GM12878 (cell line): Measurements from ENCODE around the gene HLA-A. TPM values are rescaled to one million over a fixed set of nuclear protein-coding genes. Genes with fewer than 3 reads are reported as not detected.

ENCODE experiments used
- ATAC-seq: fragments of 200-7000 bp; cut with Tn5 transposase; 3 replicates; pipeline ENCODE4 v1.9.1; 2020; ENCODE audit warnings: mild to moderate bottlenecking, moderate library complexity
- BruUV-seq: library from RNA; stranded (reverse); fragments of 400-500 nt; replicated peaks from 2 replicates; lab custom pipeline; 2021; lab: Mats Ljungman, UMichigan
- CTCF ChIA-PET: fragments of 300-600 bp; sonication (Branson Sonifier 250); formaldehyde crosslinking; extraction: SDS; loops from one replicate; lab custom pipeline; 2021; ENCODE audit warnings: inconsistent platforms; lab: Yijun Ruan, JAX
- POLR2A ChIA-PET: fragments of 350-600 bp; formaldehyde crosslinking; extraction: SDS; loops from one replicate; lab custom pipeline; 2021; ENCODE audit warnings: inconsistent platforms; lab: Charles Lee
- RAD21 ChIA-PET: fragments of 300-600 bp; sonication (Branson Sonifier 250); formaldehyde crosslinking; loops from one replicate; lab custom pipeline; 2023; ENCODE audit warnings: antibody characterized with exemption; ENCODE audit not compliant: unreplicated experiment; lab: Charles Lee
- SMC1A ChIA-PET: fragments of 300-600 bp; sonication (Branson Sonifier 250); formaldehyde crosslinking; loops from one replicate; lab custom pipeline; 2023; ENCODE audit not compliant: unreplicated experiment, uncharacterized antibody; lab: Charles Lee
- DNase-seq: peaks from one replicate; pipeline ENCODE4 v3.0.0-alpha.2; 2011; ENCODE audit warnings: low read depth, low spot score
- FAIRE-seq: peaks from 3 replicates; lab custom pipeline; 2011; peaks lifted over from hg19 to GRCh38; lab: Jason Lieb, UNC
- H2AFZ ChIP-seq: 2 replicates; pipeline ENCODE4 v1.6.0; 2011; ENCODE audit warnings: low read depth, low read length, control low read depth; ENCODE audit not compliant: control insufficient read depth
- H3K27ac ChIP-seq: 2 replicates; pipeline ENCODE4 v1.5.1; 2011; ENCODE audit warnings: control low read depth; ENCODE audit not compliant: control insufficient read depth, insufficient read depth
- H3K27me3 ChIP-seq, 2 experiments: replicated peaks in 1 of 2; 2 replicates each; pipeline versions ENCODE4 v1.6.0 to v1.6.1; 2011; ENCODE audit warnings: low read length in 1 of 2; ENCODE audit not compliant: control insufficient read depth in 2 of 2, insufficient read depth in 2 of 2
- H3K36me3 ChIP-seq, 2 experiments: 2 replicates each; pipeline ENCODE4 v1.5.1; 2011; ENCODE audit warnings: low read length in 1 of 2; ENCODE audit not compliant: control insufficient read depth in 2 of 2, insufficient read depth in 2 of 2
- H3K4me1 ChIP-seq: 2 replicates; pipeline ENCODE4 v1.6.1; 2011; ENCODE audit warnings: mild to moderate bottlenecking, low read length, moderate library complexity, mixed read lengths; ENCODE audit not compliant: control insufficient read depth, insufficient read depth
- H3K4me2 ChIP-seq: 2 replicates; pipeline ENCODE4 v1.6.0; 2011; ENCODE audit warnings: control low read depth; ENCODE audit not compliant: control insufficient read depth, insufficient read depth
- H3K4me3 ChIP-seq: fragments of 200-600 bp; sonication (generic); 2 replicates; pipeline ENCODE4 v1.5.1; 2016
- H3K79me2 ChIP-seq: 2 replicates; pipeline ENCODE4 v1.6.0; 2011; ENCODE audit warnings: low read length; ENCODE audit not compliant: control insufficient read depth, insufficient read depth
- H3K9ac ChIP-seq: 2 replicates; pipeline ENCODE4 v1.8.0; 2011; ENCODE audit warnings: low read length, control low read depth, mixed read lengths; ENCODE audit not compliant: control insufficient read depth, insufficient read depth
- H3K9me3 ChIP-seq: replicated peaks from 3 replicates; pipeline ENCODE4 v1.5.1; 2011; ENCODE audit warnings: mild to moderate bottlenecking, low read length; ENCODE audit not compliant: control insufficient read depth, insufficient read depth
- H4K20me1 ChIP-seq: 2 replicates; pipeline ENCODE4 v1.6.0; 2011; ENCODE audit not compliant: control insufficient read depth, insufficient read depth
- CHD2 ChIP-seq: IDR thresholded peaks from 2 replicates; pipeline ENCODE4 v1.6.1; 2011; ENCODE audit warnings: low read depth, low read length, improper control_type of control experiment, borderline replicate concordance
- CUX1 ChIP-seq: IDR thresholded peaks from 2 replicates; pipeline ENCODE4 v1.6.1; 2012; ENCODE audit warnings: improper control_type of control experiment, low read depth, low read length; ENCODE audit not compliant: insufficient replicate concordance
- EED ChIP-seq: sonication (generic); IDR thresholded peaks from 2 replicates; pipeline ENCODE4 v1.6.1; 2016; ENCODE audit warnings: antibody characterized with exemption, low read depth
- IKZF2 ChIP-seq, 2 experiments: fragments of 450-650 bp; IDR thresholded peaks; 2 replicates each; pipeline ENCODE4 v1.6.1; 2017; ENCODE audit warnings: mild to moderate bottlenecking in 2 of 2, moderate library complexity in 2 of 2
- JUNB ChIP-seq: IDR thresholded peaks from 2 replicates; pipeline ENCODE4 v1.6.1; 2016; ENCODE audit warnings: antibody characterized with exemption, mild to moderate bottlenecking
- LARP7 ChIP-seq: fragments of 450-650 bp; IDR thresholded peaks from 2 replicates; pipeline ENCODE4 v1.6.1; 2017; ENCODE audit warnings: mild to moderate bottlenecking
- MTA2 ChIP-seq: fragments of 450-650 bp; IDR thresholded peaks from 2 replicates; pipeline ENCODE4 v1.6.1; 2016; ENCODE audit warnings: low read depth, mild to moderate bottlenecking, moderate library complexity
- PRDM15 ChIP-seq: fragments of 450-650 bp; formaldehyde crosslinking; IDR thresholded peaks from 2 replicates; pipeline ENCODE4 v1.4.0; 2020; ENCODE audit warnings: mild to moderate bottlenecking, moderate library complexity
- RAD21 ChIP-seq: IDR thresholded peaks from 2 replicates; pipeline ENCODE4 v1.6.1; 2011; ENCODE audit warnings: mild to moderate bottlenecking, low read depth, low read length, moderate library complexity; ENCODE audit not compliant: insufficient read depth
- SMARCA5 ChIP-seq: fragments of 450-650 bp; IDR thresholded peaks from 2 replicates; pipeline ENCODE4 v1.6.1; 2017; ENCODE audit warnings: mild to moderate bottlenecking
- SUZ12 ChIP-seq: fragments of 200-600 bp; sonication (generic); IDR thresholded peaks from one replicate; pipeline ENCODE4 v1.6.1; 2018; ENCODE audit warnings: antibody characterized with exemption, mild to moderate bottlenecking; ENCODE audit not compliant: unreplicated experiment
- YBX1 ChIP-seq: fragments of 450-650 bp; IDR thresholded peaks from 2 replicates; pipeline ENCODE4 v1.6.1; 2016; ENCODE audit warnings: antibody characterized with exemption
- ZNF687 ChIP-seq: fragments of 450-650 bp; IDR thresholded peaks from 2 replicates; pipeline ENCODE4 v1.6.1; 2017; ENCODE audit warnings: mild to moderate bottlenecking, moderate library complexity
- WGBS: methylation state at CpG from one replicate; pipeline ENCODE4 v1.1.6; 2016; ENCODE audit warnings: low lambda C conversion rate; ENCODE audit not compliant: insufficient replicate concordance, insufficient coverage; ENCODE audit errors: missing lambda C conversion rate; 5-methylcytosine and 5-hydroxymethylcytosine counted together
- in situ Hi-C: fragments of 300-500 bp; cut with MboI; formaldehyde crosslinking; loops from 9 replicates; pipeline ENCODE4 v1.14.3; 2018; ENCODE audit warnings: mixed read lengths
- intact Hi-C: fragments of 100-400 bp; cut with micrococcal nuclease; formaldehyde crosslinking; loops from one replicate; pipeline ENCODE4 v1.14.2; 2022; ENCODE audit not compliant: unreplicated experiment
- polyA plus RNA-seq, 11 experiments: library from polyadenylated mRNA; depleted of rRNA in 4 of 11; unstranded in 6 of 11; stranded (reverse) in 5 of 11; fragments of >200 nt; fragmentation: Nextera tagmentation in 4 of 11; fragmentation: Illumina TruSeq in 1 of 11; extraction: Ambion mirVana in 4 of 11; extraction: Trizol in 1 of 11; gene quantifications; 1 replicate in 1 of 11; 2 replicates in 10 of 11; pipeline versions ENCODE4 v1.2.1 to v1.2.3, GENCODE V29; 2011 to 2016; ENCODE audit warnings: inconsistent platforms in 2 of 11, missing spikeins in 2 of 11, low read depth in 1 of 11
- total RNA-seq, 4 experiments: library from RNA; depleted of rRNA in 3 of 4; stranded (reverse); fragments of >200 nt in 3 of 4; fragmentation: Illumina TruSeq in 1 of 4; extraction: Trizol in 1 of 4; gene quantifications; 2 replicates each; pipeline versions ENCODE4 v1.2.1 to v1.2.3, GENCODE V29; 2013 to 2021

The HLA-A gene
- total and polyA plus RNA-seq, 10 of the 15 experiments (the other 5 are each of a cell fraction or from before 2014, with no cell fraction given), result 129 to 1,155 (median 749) TPM

- no peak overlapping the region for H3K4me3 ChIP-seq
- no peaks in the 10 kb centered on the region for H3K9me3 ChIP-seq
- in situ Hi-C loops, result no loop called here
- DNase-seq (no peak), ATAC-seq (no peak), FAIRE-seq (no peak)
- no TSS peak for BruUV-seq
- 93% methylated on average over 12 of the region's 14 CpGs for WGBS
- CTCF ChIA-PET, result no interaction called here
- no peaks in the 10 kb centered on the region; the same call in 1 of the 2 replicates for H3K4me1 ChIP-seq
- H3K4me2 ChIP-seq, result no peak overlapping the region
- RAD21 ChIA-PET, result no interaction called here
- no peaks in the 10 kb centered on the region for H4K20me1 ChIP-seq
- H3K79me2 ChIP-seq, result no peaks in the 10 kb centered on the region
- intact Hi-C loops, result no loop called here
- POLR2A ChIA-PET, result no interaction called here
- no peaks in the 10 kb centered on the region for H3K36me3 ChIP-seq
- no peak overlapping the region for H3K27ac ChIP-seq
- H3K9ac ChIP-seq, result no peak overlapping the region
- SMC1A ChIA-PET, result no interaction called here
- no peak overlapping the region for H2AFZ ChIP-seq
- no peaks in the 10 kb centered on the region for H3K27me3 ChIP-seq
- TF ChIP-seq PRDM15 (CRISPR knock-in tag), result no peak
- no peak for TF ChIP-seq ZNF687
- no peak for TF ChIP-seq CUX1
- TF ChIP-seq YBX1, result no peak
- TF ChIP-seq RAD21, result no peak
- no peak for TF ChIP-seq LARP7
- TF ChIP-seq IKZF2 (IDR thresholded peaks at IDR 0.05), result no peak
- TF ChIP-seq CHD2, result no peak
- TF ChIP-seq EED, result no peak
- no peak for TF ChIP-seq SUZ12
- TF ChIP-seq SMARCA5, result no peak
- TF ChIP-seq JUNB, result no peak
- no peak for TF ChIP-seq MTA2
Observed at GRCh38 chr6:29933955-29934354, 8.4 kb upstream of the HLA-A start.
